ENCODE data around the gene FUT3.

FUT3 gene

DNA sequence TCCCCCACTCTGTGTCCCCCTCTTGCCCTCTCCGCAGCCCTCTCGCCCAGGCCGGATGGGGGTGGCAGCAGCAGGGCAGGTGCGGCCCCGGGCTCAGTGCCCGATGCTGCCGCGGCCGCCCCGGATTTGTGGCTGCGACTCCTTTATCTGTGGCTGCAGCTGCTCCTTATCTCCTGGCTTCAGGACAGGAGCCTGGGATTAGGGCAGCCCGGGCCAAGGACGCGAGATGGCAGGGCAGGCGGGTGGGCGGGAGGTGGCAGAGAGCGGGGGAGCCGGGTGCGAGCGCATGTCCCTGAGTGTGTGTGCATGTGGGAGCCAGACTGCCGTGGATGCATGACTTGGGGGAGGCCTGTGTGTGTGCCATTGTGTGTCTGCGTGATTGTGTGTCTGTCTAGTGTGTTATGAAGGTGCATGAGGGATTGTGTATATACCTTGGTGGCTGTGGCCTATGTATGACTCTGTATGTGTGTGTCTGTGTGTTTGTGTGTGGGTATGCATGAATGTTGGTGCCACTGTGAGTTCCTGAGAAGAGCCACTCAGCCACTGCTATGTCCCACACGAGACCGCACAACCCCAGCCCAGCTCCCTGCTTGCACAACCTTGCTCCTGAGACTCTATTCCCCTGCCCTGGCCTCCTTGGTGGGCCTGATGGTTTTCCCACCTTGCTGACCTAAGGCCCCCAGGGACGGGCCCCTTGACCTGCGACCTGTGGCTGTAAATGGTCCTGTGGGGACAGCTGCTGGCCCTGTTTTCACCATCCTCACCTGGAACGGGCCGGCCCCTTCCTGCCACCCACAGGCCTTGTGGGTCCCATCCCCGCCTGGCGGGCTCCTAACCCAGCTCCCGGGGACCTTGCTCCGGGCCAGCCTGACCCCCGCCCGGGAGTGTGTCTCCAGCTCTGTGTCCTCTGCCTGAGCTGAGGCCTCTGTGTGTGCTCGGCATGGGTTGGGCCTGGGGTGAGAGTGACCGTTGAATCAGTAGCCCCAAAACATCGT is 51.7 kb downstream of the FUT3 start:
- no peak for DNase-seq

DNA sequence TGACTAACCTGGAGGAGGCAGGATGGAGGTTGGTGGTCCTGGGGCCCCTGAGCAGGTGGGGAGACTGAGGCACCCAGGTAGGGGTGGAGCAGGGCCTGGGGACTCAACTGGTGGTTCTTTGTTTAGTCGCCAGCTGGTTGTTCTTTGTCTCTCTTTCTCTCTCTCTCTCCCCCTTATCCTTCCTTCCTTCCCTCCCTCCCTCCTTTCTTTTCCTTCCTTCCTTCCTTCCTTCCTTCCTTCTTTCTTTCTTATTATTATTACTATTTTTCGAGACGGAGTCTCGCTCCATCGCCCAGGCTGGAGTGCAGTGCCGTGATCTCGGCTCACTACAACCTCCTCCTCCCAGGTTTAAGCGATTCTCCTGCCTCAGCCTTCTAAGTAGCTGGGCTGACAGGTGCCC is 53.0 kb downstream of the FUT3 start:
- DNase-seq, result no peak

DNA sequence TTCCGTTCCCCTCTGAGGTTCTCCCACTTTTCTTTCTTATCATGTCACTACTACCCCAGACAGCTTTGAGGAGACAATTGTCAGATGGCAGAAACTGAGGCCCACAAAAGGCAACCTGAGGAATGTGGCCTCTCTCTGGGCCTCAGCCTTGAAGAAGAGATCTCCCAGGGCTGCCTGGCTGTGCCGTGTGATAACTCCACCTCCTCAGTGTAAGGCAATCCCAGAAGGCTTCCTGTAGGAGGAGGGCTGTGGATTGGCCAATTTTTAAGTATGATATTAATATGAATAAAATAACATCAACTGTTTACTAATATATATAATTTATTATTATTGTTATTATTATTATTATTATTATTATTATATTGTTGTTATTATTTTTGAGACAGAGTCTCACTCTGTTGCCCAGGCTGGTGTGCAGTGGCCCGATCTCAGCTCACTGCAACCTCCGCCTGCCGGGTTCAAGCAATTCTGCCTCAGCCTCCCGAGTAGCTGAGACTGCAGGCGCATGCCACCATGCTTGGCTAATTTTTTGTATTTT is 55.8 kb downstream of the FUT3 start:
- no peak for DNase-seq

DNA sequence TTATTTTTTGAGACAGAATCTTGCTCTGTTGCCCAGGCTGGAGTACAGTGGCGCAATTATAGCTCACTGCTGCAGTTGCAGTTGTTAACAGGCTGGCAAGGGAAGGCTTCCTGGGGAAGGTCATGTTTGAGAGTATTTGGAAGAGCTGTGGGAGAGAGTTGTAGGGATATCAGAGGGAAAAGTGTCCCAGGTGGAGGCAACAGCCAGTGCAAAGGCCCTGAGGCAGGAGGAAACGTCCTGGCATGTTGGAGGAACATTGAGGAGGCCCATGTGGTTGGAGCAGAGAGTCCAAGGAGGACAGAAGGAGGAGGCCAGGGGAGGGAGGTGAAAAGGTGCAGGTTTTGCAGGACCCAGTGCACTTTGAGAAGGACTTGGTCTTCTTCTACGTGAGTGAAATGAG is 58.1 kb downstream of the FUT3 start:
- DNase-seq, result no peak

All from DMS79 (cell line).